Stimulated activated CD4-positive, alpha-beta T cell treated with anti-CD3 and anti-CD28 coated beads, Interleukin-4, amount 100 ng/mL, for 48 hours (primary cell): ENCODE data around the gene ATF7IP.

Source experiments
- DNase-seq, 2 donors: peaks; one replicate each; pipeline ENCODE4 v3.0.0-alpha.2; 2020; ENCODE audit warnings: low read depth in 2 of 2

Gene ATF7IP

GRCh38 chr12:14481201-14481600 lies 115.7 kb downstream of the ATF7IP start:
- DNase-seq: no peak

GRCh38 chr12:14482361-14482760 lies 116.9 kb downstream of the ATF7IP start:
- no peak for DNase-seq

DNA sequence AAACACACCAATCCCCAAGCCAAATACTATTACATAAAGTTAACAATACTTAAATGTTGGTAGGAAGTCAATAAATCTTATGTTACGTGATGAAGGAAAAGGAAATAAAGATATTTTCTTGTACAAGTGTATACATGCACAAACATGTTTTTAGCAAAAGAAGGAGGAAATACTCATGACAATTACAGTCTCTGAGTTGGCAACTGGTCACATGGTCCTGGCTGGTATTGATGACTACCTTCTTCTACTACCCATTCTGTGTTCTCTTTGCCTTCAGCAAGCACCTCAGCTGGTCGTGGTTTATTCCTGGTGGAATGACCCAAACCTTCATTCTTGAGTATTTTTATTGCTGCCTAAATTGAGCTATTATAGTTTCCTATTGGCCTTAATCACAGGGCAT lies 117.4 kb downstream of the ATF7IP start:
- no peak for DNase-seq

GRCh38 chr12:14495326-14495725 lies 129.8 kb downstream of the ATF7IP start:
- no peak for DNase-seq

- DNase-seq: no peak
These were observed 140.4 kb downstream of the ATF7IP start for GRCh38 chr12:14505626-14506596.

- DNase-seq: no peak
These were observed 145.1 kb downstream of the ATF7IP start for GRCh38 chr12:14510574-14510973.

- DNase-seq: no peak
These were observed 148.8 kb downstream of the ATF7IP start for GRCh38 chr12:14514154-14514842.

DNA sequence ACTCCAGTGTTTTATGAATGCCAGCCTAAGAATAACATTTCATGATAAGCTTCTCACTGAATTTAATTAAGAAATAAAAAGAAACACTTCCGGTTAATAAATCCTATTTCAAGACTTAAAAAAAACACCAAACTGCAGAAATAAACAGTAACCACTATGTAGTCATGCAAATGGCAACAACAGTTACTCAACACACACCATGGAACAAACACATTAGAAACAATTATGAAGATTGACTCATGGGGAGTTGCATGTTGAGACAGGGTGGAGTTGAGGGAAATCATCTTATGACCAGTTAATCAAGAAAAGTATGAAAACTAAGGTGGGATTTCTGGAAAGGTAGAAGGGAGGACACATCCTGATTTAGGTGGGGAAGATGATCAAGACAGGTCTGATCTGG lies 149.5 kb downstream of the ATF7IP start:
- DNase-seq: no peak

DNA sequence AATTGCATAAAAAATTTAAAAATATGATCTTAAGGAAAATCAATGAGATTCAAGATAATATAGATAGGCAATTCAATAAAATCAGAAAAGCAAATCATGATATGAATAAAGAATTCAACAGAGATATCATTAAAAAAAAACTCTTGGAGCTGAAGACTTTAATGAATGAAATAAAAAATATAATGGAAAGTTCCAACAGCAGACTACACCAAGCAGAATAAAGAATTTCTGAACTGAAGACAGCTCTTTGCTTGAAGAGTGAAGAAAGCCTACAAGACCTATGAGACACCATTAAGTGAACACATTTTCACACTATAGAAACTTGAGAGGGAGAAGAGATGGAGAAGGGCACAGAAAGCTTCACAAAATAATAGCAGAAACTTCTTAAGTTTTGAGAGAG lies 156.3 kb downstream of the ATF7IP start:
- DNase-seq: no peak

- DNase-seq: no peak
These were observed 160.5 kb downstream of the ATF7IP start for GRCh38 chr12:14525964-14526363.

DNA sequence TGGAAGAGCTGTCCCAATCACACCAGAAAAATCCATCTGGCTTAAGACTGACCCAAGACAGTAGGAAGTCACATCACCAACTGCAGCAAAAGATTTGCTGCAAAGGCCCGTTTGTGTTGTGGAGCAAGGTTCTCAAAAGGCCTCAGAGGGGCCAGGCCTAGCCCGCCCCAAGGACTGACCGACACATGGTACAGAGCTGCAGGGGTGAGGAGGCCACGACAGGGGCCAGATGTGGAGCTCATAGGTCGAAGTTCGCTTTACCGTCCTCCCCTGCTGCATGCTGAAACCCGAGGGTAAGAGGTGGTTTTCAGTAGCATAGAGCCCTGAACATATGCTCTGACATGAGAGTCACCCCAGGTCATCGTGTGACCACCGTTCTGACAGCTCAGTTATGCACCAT lies 166.7 kb downstream of the ATF7IP start:
- DNase-seq: no peak

DNA sequence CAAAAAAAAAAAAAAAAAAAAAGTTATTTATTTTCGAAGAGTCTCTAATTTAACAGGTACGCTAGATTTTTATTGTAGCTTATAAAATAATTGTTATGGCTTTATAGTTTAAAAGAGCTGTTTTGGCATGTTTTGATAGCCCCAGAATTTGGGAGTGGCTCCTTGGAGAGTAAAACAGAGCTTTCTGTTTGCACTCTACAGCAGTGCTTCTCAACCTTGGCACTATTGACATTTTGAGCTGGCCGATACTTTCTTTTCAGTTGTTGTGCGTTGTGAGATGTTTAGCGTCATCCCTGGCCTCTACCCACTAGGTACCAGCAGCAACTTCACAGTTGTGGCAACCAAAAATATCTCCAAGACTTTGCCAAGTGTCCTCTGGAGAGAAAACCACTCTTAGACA lies 171.6 kb downstream of the ATF7IP start:
- DNase-seq: no peak

DNA sequence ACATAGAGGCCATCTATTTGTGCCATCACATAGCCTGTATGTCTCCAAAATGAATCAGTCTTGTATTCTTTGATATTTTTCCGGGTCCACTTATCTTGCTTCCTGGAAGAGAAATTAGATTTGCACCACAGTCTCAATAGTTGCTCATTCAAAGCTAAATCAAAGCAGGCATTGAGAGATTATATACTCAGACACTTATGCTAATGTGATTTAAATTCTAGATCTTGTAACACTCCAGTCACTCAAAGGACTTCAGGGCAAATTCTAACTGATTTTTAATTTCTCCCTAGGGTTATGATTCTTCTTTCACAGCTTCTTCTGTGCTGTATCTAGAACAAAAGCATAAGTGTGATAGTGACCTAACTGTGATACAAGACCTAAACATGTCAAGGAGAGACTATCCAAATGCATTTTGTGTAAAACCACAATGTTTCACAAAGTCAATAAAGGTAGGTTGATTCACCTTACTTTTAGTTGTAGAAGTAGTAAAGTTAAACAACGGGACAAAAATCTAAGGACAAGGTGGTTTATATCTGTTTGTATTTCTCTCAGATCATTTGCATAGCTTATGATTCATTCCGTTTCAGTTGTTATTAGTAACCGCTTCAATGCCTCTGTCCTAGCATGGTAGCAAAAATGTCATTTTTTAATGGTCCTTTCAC lies 175.4 kb downstream of the ATF7IP start:
- DNase-seq: no peak

DNA sequence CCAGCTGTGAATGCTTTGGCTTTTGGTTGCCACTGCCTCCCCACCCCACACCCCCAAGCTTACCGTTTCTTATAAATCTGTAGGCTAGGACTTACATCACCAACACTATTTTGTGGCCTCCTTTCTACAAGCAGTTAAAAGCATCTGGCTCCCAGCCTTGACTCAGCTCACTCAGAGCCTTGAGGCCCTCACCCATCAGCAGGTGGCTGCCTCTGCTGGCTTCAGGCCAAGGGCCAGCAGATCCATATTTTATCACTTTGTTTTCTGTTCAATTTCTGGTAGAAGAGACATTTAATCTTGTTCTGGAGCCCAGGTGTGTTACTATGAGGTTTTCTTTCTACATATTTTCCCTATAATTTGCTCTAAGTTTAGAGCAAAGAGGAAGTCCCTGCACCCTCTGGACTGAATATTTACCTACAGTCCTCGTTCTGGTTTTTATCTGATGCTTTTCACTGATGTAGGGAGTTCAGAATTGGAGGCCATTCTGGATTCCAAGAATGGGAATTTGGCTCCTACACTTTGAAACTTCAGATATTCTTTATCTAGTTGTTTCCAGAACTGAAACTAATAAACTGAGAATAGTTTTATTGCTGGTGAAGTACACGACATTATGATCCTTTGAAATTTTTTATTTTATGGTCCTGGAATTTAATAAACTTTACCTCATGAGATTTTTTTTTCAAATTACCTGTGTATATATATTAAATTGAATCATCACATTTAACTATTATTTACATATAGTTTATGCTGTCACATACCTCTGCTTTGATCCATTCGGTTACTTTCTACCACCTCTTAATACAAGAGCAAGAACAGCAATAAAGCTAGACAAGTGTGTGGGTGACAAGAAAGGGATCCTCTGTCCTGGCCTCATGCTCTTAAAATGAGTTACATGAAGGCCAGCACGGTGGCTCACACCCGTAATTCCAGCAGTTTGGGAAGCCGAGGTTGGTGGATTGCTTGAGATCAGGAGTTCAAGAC lies 180.0 kb downstream of the ATF7IP start:
- no peak for DNase-seq

- no peak for DNase-seq
These were observed 182.1 kb downstream of the ATF7IP start for GRCh38 chr12:14547571-14547970.

DNA sequence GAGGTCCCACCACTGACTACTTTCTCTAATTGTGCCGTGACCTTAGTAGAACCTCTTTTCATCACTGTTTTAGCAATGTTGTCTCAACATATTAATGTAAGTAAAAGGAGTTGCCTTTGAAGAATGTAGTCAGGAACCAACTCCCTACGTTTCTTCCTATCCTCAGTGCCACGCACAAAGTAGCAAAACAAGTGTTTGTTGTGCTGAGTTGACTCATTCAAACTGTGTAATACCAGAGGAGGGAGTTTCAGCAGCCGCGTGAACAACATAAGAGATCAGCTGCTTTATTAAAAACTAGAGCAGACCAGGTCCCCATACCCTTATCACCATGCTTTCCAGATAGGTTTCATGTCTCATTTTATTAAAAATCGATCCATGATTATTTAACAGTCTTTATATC lies 183.1 kb downstream of the ATF7IP start:
- no peak for DNase-seq
